Astrocyte (in vitro differentiated cells and primary cell): ENCODE measurements around the gene SRGAP1.

Experiments used
- CTCF ChIP-seq: IDR thresholded peaks from 2 replicates; pipeline ENCODE4 v1.5.1; 2011; ENCODE audit warnings: low read depth, mild to moderate bottlenecking, inconsistent platforms, low read length, moderate library complexity; ENCODE audit not compliant: insufficient read depth
- EZH2 ChIP-seq: IDR thresholded peaks from 2 replicates; pipeline ENCODE4 v1.6.1; 2012; ENCODE audit warnings: mild to moderate bottlenecking, low read length, inconsistent platforms; ENCODE audit not compliant: insufficient read depth

GRCh38 chr12:63998584-63998983, 154.1 kb downstream of the SRGAP1 start:
- TF ChIP-seq CTCF (no peak), EZH2 (no peak)
